ENCODE results near the gene GRID1. TPM values are rescaled to one million over a fixed set of nuclear protein-coding genes. Genes with fewer than 3 reads are reported as not detected.

Gene GRID1
- total RNA-seq, 1 donor from 2014 or later, result 0.22 TPM

- no peak for TF ChIP-seq CTCF (IDR thresholded peaks at IDR 0.05; ENCODE audit: unreplicated experiment)
- DNase-seq (ENCODE audit: low spot score, unreplicated experiment), result no peak
- Mint-ChIP-seq H3K4me1 (ENCODE audit: low read depth) (no peaks in the 10 kb centered on the region), H3K27me3 (peaks cover 14% of the 10 kb centered on the region), H3K9me3 (ENCODE audit: low read depth) (no peaks in the 10 kb centered on the region), H3K36me3 (ENCODE audit: insufficient read depth) (no peaks in the 10 kb centered on the region), H3K4me3 (ENCODE audit: low read depth) (no peak overlapping the region), H3K27ac (no peak overlapping the region)
Measured at GRCh38 chr10:85609509-85609908, 757.1 kb downstream of the GRID1 start.

DNA sequence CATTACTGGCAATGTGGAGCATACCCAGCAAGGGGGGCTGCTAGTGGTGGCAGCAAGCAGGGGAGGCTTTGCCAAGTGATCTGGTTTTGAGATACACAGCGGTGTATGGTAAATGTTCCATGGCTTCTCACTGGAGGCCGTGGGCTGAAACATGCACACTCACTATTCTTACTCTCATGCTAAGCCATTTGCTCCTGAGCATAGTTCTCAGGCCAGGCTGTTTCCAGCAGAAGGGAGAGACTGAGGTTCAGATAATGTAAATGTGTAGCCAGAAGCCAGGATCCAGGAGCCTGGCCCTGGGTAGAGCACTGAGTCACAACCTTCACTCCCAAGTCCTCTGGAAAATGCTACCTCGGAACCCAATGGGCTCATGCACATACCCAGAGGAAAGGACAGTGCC lies 757.9 kb downstream of the GRID1 start:
- H3K36me3 Mint-ChIP-seq (ENCODE audit: insufficient read depth), result no peaks in the 10 kb centered on the region
- DNase-seq (ENCODE audit: low spot score, unreplicated experiment), result no peak
- H3K9me3 Mint-ChIP-seq (ENCODE audit: low read depth), result no peaks in the 10 kb centered on the region
- peaks cover 14% of the 10 kb centered on the region for H3K27me3 Mint-ChIP-seq
- H3K4me3 Mint-ChIP-seq (ENCODE audit: low read depth), result no peak overlapping the region
- no peaks in the 10 kb centered on the region for H3K4me1 Mint-ChIP-seq (ENCODE audit: low read depth)
- no peak for TF ChIP-seq CTCF (IDR thresholded peaks at IDR 0.05; ENCODE audit: unreplicated experiment)
- H3K27ac Mint-ChIP-seq, result no peak overlapping the region

DNA sequence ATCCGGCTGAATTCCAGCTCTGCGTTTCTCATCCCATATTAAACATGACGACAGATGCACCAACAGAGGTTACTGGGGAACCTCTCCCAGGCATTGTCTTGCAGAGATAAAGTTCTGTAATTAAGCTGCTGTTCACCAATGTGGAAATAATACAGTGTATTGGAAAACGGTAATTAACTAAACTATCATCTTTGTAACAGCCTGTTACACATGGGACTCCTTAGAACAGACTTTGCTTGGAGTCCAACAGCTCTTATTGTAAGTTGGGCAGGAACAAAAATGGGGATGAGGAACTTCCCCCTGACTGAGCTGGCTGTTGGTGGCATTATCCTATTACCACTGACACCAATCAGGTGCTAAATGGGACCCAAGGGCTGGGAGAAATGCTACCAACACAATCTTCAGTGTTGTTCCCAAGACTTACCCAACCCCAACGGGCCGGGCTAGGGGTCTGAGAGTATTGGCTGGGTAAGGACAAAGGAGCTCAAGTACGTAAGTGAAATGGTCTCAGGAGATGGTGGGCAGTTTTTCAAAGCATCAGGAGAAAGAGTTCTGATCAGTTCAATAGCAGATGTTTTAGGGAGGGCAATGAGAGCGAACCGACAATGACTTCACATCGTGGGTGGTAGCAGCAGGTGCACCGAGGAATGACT lies 759.4 kb downstream of the GRID1 start:
- Mint-ChIP-seq H3K27ac (no peak overlapping the region), H3K4me3 (ENCODE audit: low read depth) (no peak overlapping the region), H3K36me3 (ENCODE audit: insufficient read depth) (no peaks in the 10 kb centered on the region), H3K27me3 (peaks cover 14% of the 10 kb centered on the region), H3K4me1 (ENCODE audit: low read depth) (no peaks in the 10 kb centered on the region), H3K9me3 (ENCODE audit: low read depth) (no peaks in the 10 kb centered on the region)
- DNase-seq (ENCODE audit: low spot score, unreplicated experiment), result no peak
- no peak for TF ChIP-seq CTCF (IDR thresholded peaks at IDR 0.05; ENCODE audit: unreplicated experiment)

DNA sequence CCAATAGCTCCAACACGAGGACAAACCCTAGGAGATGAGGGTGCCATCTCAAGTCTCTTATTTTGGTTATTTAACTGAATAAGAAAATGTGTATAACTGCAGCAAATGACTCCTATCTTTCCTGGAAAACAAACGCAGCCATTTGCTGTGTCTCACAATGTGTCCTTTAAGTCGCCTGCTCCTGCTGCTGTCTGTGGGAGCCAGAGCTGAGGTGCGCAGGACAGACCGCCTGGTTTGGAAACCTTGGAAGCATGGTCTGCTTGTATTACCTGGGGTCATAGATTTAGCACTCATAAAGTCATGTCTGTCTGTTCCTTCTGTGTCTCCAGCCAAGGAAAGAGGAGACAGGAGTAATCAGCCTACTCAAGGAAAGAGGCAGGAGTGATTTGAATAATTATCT lies 760.2 kb downstream of the GRID1 start:
- Mint-ChIP-seq H3K27me3 (peaks cover 14% of the 10 kb centered on the region), H3K36me3 (ENCODE audit: insufficient read depth) (no peaks in the 10 kb centered on the region), H3K4me3 (ENCODE audit: low read depth) (no peak overlapping the region), H3K27ac (no peak overlapping the region), H3K4me1 (ENCODE audit: low read depth) (no peaks in the 10 kb centered on the region), H3K9me3 (ENCODE audit: low read depth) (no peaks in the 10 kb centered on the region)
- no peak for TF ChIP-seq CTCF (IDR thresholded peaks at IDR 0.05; ENCODE audit: unreplicated experiment)
- no peak for DNase-seq (ENCODE audit: low spot score, unreplicated experiment)

- no peak for DNase-seq (ENCODE audit: low spot score, unreplicated experiment)
- Mint-ChIP-seq H3K27me3 (peaks cover 10% of the 10 kb centered on the region), H3K9me3 (ENCODE audit: low read depth) (no peaks in the 10 kb centered on the region)
Measured at GRCh38 chr10:85604884-85605283, 761.7 kb downstream of the GRID1 start.

More at GRCh38 chr10:85604884-85605283, 761.7 kb downstream of the GRID1 start:
- Mint-ChIP-seq H3K36me3 (ENCODE audit: insufficient read depth) (no peaks in the 10 kb centered on the region), H3K27ac (no peak overlapping the region), H3K4me3 (ENCODE audit: low read depth) (no peak overlapping the region), H3K4me1 (ENCODE audit: low read depth) (peaks cover 10% of the 10 kb centered on the region)
- TF ChIP-seq CTCF (IDR thresholded peaks at IDR 0.05; ENCODE audit: unreplicated experiment), result no peak

All from progenitor cell of endocrine pancreas (in vitro differentiated cells).